Measurements from ENCODE around the gene METTL1.
"Not testable (repeated sequence)": the region's sequence is repeated elsewhere in the genome, so short reads cannot be mapped to it uniquely, and the experiment has no call there.

The METTL1 gene

GRCh38 chr12:57721846-57722608 lies 49.9 kb downstream of the METTL1 start:
- not testable (repeated sequence) for DNase-seq

- DNase-seq: no peak
These were observed 51.0 kb downstream of the METTL1 start for GRCh38 chr12:57720606-57721595.

GRCh38 chr12:57719777-57720605 lies 51.9 kb downstream of the METTL1 start:
- no peak for DNase-seq

- no peak for DNase-seq
These were observed 53.0 kb downstream of the METTL1 start for GRCh38 chr12:57718641-57719528.
